Upper lobe of left lung (tissue), 4 donors: ENCODE measurements around the gene ZNF319.

Experiments used
- POLR2A ChIP-seq, 4 donors: fragments of 450-650 bp; IDR thresholded peaks; one replicate each; pipeline ENCODE4 v1.5.1; 2016 to 2017; ENCODE audit warnings: antibody characterized with exemption in 4 of 4, mild to moderate bottlenecking in 2 of 4
- POLR2AphosphoS5 ChIP-seq, 2 donors: sonication (generic); formaldehyde crosslinking; IDR thresholded peaks; one replicate each; pipeline ENCODE4 v1.5.1; 2017; ENCODE audit warnings: antibody characterized with exemption in 2 of 2
- TF ChIP-seq, protein P1 (sequence below), 6 experiments: fragments of 450-650 bp in 4 of 6; fragments of 200-600 bp in 2 of 6; sonication (generic) in 2 of 6; IDR thresholded peaks; one replicate each; pipeline ENCODE4 v1.5.1; 2016 to 2019; ENCODE audit warnings: antibody characterized with exemption in 6 of 6

DNA sequence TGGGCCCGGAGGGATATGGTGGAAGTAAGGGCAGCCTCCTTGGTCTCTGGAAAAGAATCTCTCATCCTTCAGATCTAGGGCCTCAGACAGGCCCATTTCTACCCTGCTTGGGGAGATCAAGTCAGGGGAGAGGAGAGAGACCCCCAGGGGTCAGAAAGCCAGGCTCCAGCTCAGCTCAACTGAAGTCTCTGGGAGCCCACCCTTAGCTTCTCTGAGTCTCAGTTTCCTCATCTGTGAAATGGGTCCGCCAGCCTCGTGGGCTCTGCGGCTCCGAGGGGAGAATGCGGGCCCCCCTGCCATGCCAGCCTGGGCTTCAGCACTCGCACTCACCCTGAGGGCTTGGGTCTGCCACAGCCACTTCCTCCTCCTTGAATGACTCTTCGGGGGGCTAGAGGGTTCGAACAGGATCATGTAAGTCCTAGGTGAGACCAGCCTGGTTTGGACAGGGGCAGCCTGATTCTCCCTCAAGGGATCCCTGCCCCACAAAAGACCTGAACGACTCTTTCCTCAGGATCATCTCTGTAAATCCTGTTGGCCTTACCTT, 36.2 kb downstream of the ZNF319 start:
- no peak for TF ChIP-seq POLR2AphosphoS5 (IDR thresholded peaks at IDR 0.05)
- TF ChIP-seq POLR2A (IDR thresholded peaks at IDR 0.05) = no peak
- TF ChIP-seq, protein P1, sequence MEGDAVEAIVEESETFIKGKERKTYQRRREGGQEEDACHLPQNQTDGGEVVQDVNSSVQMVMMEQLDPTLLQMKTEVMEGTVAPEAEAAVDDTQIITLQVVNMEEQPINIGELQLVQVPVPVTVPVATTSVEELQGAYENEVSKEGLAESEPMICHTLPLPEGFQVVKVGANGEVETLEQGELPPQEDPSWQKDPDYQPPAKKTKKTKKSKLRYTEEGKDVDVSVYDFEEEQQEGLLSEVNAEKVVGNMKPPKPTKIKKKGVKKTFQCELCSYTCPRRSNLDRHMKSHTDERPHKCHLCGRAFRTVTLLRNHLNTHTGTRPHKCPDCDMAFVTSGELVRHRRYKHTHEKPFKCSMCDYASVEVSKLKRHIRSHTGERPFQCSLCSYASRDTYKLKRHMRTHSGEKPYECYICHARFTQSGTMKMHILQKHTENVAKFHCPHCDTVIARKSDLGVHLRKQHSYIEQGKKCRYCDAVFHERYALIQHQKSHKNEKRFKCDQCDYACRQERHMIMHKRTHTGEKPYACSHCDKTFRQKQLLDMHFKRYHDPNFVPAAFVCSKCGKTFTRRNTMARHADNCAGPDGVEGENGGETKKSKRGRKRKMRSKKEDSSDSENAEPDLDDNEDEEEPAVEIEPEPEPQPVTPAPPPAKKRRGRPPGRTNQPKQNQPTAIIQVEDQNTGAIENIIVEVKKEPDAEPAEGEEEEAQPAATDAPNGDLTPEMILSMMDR (IDR thresholded peaks at IDR 0.05) = no peak
